DMS153 (cell line): ENCODE data around the gene TXNIP.
"Not testable (repeated sequence)": the region's sequence is repeated elsewhere in the genome, so short reads cannot be mapped to it uniquely, and the experiment has no call there.

Experiments used
- DNase-seq: peaks from one replicate; lab custom pipeline; 2025; lab: John Stamatoyannopoulos, UW

Gene TXNIP

DNA sequence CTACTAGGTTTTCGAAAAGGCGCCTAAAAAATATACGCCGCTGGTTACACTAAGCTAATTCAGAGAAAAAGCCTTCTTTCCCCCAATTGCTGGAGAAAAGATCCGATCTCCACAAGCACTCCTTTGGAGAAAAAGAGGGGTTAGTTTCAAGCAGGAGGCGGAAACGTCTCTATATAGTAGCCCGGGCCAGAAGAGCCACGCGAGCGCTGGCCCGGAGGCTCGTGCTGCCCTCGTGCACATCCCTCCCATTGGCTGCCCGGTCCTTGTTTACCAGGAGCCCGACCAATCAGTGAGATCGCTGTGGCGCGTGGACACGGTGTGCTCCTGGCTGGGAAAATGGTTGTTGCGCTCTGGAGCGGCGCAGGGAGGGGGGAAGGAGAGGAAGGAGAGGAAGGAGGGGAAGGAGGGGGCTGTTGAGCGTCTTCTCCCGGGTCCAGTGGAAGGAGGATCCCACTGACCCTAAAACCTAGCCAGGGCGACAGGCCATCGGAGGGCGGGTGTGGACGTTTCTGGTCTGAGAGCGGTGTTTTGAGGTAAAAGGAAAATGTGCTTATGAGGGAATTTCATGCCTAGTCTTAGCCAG lies at the start of gene TXNIP:
Gene TXNIP, minus strand, starts transcription at position 147 of the 583 bp plus-strand sequence. CDS start 313 bp downstream, outside the sequence.
- peak; percentile 99 for DNase-seq

GRCh38 chr1:146039844-146040194 lies 43.4 kb upstream of the TXNIP start:
- DNase-seq = no peak

GRCh38 chr1:146036965-146037646 lies 40.7 kb upstream of the TXNIP start:
- DNase-seq = peak; percentile 92

- DNase-seq = peak; percentile 80
Measured at GRCh38 chr1:146036241-146036964, 40.0 kb upstream of the TXNIP start.

DNA sequence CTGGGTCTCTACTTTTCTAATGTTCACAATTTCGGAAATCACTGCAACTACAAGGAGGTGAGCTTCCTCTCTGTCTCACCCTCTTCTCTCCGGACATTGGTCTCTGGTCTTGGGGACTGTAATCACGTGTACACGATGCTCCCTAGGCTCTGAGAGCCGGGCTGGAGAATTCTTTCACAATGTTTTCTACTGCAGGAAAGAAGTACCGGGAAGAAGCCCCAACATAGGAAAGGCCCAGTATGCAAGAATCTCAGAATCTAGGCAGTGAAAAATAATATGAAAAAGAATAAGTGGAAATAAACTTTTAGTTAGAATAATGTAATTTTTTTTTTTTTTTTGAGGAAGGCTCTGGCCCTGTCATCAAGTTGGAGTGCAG lies 38.7 kb upstream of the TXNIP start:
- DNase-seq = no peak

- DNase-seq = peak; percentile 21
Measured at GRCh38 chr1:146032631-146033219, 36.3 kb upstream of the TXNIP start.

- no peak for DNase-seq
Measured at GRCh38 chr1:146031476-146031875, 35.1 kb upstream of the TXNIP start.

- no peak for DNase-seq
Measured at GRCh38 chr1:146029117-146029516, 32.7 kb upstream of the TXNIP start.

- DNase-seq = not testable (repeated sequence)
Measured at GRCh38 chr1:146026650-146027049, 30.3 kb upstream of the TXNIP start.

DNA sequence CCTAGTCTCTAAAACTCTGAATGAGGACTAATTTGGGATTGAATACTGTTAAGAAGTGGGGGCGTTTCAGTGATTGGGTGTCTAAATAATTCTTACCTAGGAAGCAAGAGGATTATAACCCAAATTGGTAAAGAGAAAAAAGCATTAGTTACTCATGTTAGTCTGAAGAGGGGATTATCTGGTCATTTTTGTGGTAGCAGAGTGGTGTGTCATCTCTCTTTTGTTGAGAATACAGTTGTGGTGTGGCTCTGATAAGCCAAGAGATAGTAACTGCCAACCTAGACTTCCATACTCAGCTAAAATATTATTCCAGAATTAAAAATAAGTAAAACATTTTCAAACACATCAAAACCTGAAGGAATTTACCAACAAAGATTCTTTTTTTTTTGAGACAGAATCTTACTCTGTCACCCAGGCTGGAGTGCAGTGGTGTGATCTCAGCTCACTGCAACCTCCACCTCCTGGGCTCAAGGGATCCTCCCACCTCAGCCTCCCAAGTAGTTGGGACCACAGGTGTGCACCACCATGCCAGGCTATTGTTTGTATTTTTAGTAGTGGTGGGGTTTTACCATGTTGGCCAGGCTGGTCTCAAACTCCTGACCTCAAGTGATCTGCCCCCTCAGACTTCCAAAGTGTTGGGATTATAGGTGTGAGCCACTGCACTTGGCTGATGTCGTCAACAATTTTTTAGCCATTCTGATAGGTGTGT lies 29.6 kb upstream of the TXNIP start:
- not testable (repeated sequence) for DNase-seq

GRCh38 chr1:146022403-146023127 lies 26.2 kb upstream of the TXNIP start:
- no peak for DNase-seq

GRCh38 chr1:146021622-146022402 lies 25.4 kb upstream of the TXNIP start, which contains the start of gene HJV:
HJV (minus strand) TSS chr1:146021735; CDS start chr1:146020231, 1,504 bp downstream.
- no peak for DNase-seq

- DNase-seq = no peak
Measured at GRCh38 chr1:146021050-146021445, 24.7 kb upstream of the TXNIP start.

DNA sequence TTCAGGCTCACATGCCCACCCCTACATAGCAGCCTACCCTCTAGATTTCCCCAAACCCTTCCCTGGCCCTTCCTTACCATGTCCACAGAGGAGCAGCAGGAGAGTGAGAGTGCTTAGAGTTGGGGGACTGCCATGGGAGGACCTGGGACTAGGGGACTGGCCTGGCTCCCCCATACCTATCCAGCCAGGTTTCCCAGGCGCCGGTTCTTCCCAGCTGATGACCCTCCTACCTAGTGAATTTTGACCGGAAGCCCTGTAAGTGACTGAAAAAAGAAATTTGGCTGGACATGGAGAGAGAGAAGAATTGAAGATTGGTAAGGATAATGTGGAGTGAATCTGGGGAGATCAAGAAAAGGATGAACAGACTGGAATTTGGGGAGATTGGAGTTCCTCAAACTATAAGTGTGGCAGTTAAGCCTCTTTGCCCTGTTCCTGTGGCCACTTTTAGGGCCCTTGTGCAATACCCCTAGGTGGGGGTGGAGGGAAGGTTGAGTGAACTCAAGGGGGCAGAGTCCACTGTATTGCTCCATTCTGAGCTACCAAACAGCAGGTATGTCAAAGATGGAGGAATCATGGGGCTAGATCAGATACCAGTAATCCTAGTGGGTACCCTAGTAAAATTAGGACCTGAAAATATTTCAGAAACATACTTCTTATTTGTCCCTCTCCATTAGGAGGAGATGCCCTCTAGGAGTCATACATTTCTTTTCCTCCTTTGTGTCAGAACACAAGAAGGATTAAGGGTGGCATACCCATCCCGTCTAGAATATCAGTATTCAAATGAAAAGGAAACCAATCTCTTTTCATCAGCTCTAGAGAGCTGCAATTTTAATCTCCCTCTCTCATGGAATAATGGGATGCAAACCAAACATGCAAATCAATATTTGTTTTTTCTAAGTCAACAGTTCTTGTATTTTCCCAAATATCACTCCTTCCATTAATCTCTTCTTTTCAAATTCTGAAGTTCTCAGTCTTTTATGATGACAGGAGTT lies 24.0 kb upstream of the TXNIP start:
- no peak for DNase-seq

- DNase-seq = no peak
Measured at GRCh38 chr1:146019231-146020057, 23.1 kb upstream of the TXNIP start.

GRCh38 chr1:146016891-146017290 lies 20.5 kb upstream of the TXNIP start:
- DNase-seq = no peak

DNA sequence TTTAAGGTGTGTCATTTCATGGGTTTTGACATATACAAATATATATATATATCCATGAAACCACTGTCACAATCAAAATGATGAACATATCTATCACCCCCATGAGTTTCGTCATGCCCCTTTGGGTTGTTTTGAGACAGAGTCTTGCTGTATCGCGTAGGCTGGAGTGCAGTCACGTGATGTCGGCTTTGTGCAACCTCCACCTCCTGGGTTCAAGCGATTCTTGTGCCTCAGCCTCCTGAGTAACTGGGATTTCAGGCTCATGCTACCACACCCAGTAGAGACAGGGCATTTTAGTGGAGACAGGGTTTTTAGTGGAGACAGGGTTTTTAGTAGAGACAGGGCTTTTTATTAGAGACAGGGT lies 17.2 kb upstream of the TXNIP start:
- no peak for DNase-seq

DNA sequence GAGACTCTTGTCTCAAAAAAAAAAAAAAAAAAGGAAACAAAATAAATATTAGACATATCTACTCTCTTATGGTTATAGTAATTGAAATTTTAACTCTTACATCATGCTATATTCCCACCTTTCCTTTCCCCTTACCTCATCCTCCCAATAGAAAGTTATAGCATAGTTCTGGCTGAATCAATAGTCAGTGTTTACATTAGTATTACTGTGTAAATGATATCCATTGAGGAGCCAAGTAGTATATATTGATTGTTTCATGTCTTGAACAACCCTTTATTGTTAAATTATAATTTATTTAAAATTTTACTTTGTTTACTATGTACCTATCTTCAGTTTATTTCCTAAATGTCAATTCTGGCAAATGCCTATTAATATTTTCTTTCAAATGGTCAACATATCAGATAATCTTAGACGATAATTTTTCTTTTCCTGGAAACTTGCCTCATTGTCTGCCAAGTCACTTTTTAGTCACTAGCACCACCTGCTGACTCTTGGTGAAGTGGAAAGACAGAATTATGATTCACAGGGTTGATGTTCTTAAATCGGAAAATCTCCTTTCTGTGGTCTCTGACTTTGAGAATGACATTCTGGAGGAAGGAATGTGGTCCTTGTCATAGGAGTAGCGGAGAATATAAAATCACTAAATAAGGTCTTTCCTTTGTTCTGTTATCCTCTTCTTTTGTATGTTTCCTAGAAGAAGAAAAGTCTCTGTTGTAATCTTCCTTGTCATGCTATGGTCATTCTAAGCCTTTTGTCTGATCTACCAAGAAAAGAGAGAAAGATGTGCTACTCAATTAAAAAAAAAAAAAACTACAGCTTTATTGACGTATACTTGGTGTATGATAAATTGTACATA lies 16.6 kb upstream of the TXNIP start:
- DNase-seq = peak; percentile 69
